Effector memory CD8-positive, alpha-beta T cell (primary cell): Measurements from ENCODE around the gene DLX4.

Source experiments
- ATAC-seq: fragments of 150-1000 bp; cut with Tn5 transposase; replicated peaks from 2 replicates; pipeline ENCODE4 v1.10.0; 2021; ENCODE audit warnings: mild to moderate bottlenecking, moderate library complexity
- DNase-seq, 3 experiments: peaks; one replicate each; pipeline ENCODE4 v3.0.0; 2021
- H3K27ac Mint-ChIP-seq, 2 donors: one replicate each; pipeline ENCODE4 v1.8.0; 2022; ENCODE audit warnings: mild to moderate bottlenecking in 2 of 2, mixed read lengths in 2 of 2, moderate library complexity in 2 of 2
- H3K27me3 Mint-ChIP-seq, 2 donors: one replicate each; pipeline ENCODE4 v1.8.0; 2022; ENCODE audit warnings: mixed read lengths in 2 of 2
- H3K36me3 Mint-ChIP-seq: one replicate; pipeline ENCODE4 v1.8.0; 2022; ENCODE audit warnings: mild to moderate bottlenecking, moderate library complexity, mixed read lengths; ENCODE audit not compliant: insufficient read depth
- H3K4me1 Mint-ChIP-seq, 2 donors: one replicate each; pipeline ENCODE4 v1.8.0; 2022; ENCODE audit warnings: low read depth in 2 of 2, mixed read lengths in 2 of 2
- H3K4me3 Mint-ChIP-seq, 2 donors: one replicate each; pipeline ENCODE4 v1.8.0; 2022; ENCODE audit warnings: mild to moderate bottlenecking in 2 of 2, mixed read lengths in 2 of 2, moderate library complexity in 2 of 2
- H3K9me3 Mint-ChIP-seq, 2 donors: one replicate each; pipeline ENCODE4 v1.8.0; 2022; ENCODE audit warnings: mixed read lengths in 2 of 2

The DLX4 gene

GRCh38 chr17:49977463-49978389 is 8.7 kb downstream of the DLX4 start:
- no peak for ATAC-seq
- Mint-ChIP-seq H3K27ac (no peak overlapping the region), H3K27me3 (peaks cover 87 to 100% of the 10 kb centered on the region in 2 donors), H3K36me3 (no peaks in the 10 kb centered on the region), H3K9me3 (no peaks in the 10 kb centered on the region), H3K4me3 (no peak overlapping the region), H3K4me1 (no peaks in the 10 kb centered on the region)
- DNase-seq: no peak

GRCh38 chr17:49978501-49978900 is 9.5 kb downstream of the DLX4 start:
- peaks cover 79 to 92% of the 10 kb centered on the region in 2 donors for H3K27me3 Mint-ChIP-seq
- ATAC-seq: no peak
- H3K36me3 Mint-ChIP-seq: no peaks in the 10 kb centered on the region
- no peak for DNase-seq
- H3K4me1 Mint-ChIP-seq: no peaks in the 10 kb centered on the region
- H3K9me3 Mint-ChIP-seq: no peaks in the 10 kb centered on the region
- H3K27ac Mint-ChIP-seq: no peak overlapping the region
- no peak overlapping the region for H3K4me3 Mint-ChIP-seq

- no peaks in the 10 kb centered on the region for H3K9me3 Mint-ChIP-seq
- peaks cover 0 to 2% of the 10 kb centered on the region in 2 donors for H3K4me1 Mint-ChIP-seq
- H3K4me3 Mint-ChIP-seq: no peak overlapping the region
- DNase-seq (no peak), ATAC-seq (no peak)
- no peak overlapping the region for H3K27ac Mint-ChIP-seq
- peaks cover 71 to 92% of the 10 kb centered on the region in 2 donors for H3K27me3 Mint-ChIP-seq
- H3K36me3 Mint-ChIP-seq: no peaks in the 10 kb centered on the region
Observed at GRCh38 chr17:49979748-49980479, 10.9 kb downstream of the DLX4 start.

GRCh38 chr17:49980703-49981197 is 11.8 kb downstream of the DLX4 start:
- ATAC-seq (no peak), DNase-seq (no peak)
- Mint-ChIP-seq H3K36me3 (no peaks in the 10 kb centered on the region), H3K27me3 (peaks cover 65 to 92% of the 10 kb centered on the region in 2 donors), H3K4me3 (no peak overlapping the region), H3K4me1 (peaks cover 0 to 2% of the 10 kb centered on the region in 2 donors), H3K9me3 (no peaks in the 10 kb centered on the region), H3K27ac (no peak overlapping the region)

DNA sequence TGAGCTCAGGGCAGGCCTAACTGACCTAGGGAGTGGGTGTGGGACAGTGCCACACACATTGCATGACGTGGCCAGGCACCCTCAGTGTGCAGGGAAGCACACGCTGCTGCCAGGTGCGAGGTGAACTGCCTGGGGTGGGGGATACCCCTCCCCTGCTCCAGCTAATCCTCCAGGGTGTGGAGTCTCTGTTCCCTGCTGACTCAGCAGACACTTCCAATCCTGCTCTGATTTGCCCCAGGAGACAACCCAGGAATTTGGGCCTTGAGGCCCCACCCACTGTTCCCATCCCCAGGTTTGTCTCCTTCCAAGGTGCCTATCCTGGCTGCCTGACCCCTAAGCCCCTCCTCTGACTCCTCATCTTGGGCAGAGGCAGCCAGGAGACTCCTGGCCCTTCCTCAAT is 15.3 kb downstream of the DLX4 start:
- Mint-ChIP-seq H3K27ac (peak overlapping the region in 1 of 2 donors; percentile 44), H3K4me1 (peaks cover 0 to 2% of the 10 kb centered on the region in 2 donors), H3K36me3 (peaks cover 4% of the 10 kb centered on the region), H3K4me3 (no peak overlapping the region), H3K27me3 (peaks cover 66 to 92% of the 10 kb centered on the region in 2 donors), H3K9me3 (no peaks in the 10 kb centered on the region)
- ATAC-seq (no peak), DNase-seq (no peak)

DNA sequence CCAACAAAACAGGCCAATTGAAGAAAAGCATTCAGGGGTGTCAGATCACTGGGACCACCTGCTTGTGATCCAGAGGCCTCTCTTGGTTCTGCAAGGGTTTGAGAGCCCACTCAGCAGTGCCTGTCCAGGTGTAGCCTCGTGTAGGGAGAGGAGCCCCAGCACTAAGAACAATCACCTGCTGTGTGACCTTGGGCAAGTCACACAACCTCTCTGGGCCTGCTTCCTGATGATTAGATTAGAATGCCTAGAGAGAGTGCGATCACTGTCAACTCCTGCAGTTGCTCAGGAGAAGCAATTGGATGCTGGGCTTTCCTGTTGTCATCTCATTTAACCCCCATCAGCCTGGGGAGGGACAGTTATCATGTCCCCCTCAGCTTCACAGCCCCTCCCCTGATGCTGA is 15.8 kb downstream of the DLX4 start:
- Mint-ChIP-seq H3K27me3 (peaks cover 65 to 92% of the 10 kb centered on the region in 2 donors), H3K36me3 (peaks cover 4% of the 10 kb centered on the region), H3K9me3 (no peaks in the 10 kb centered on the region), H3K27ac (peak overlapping the region in 1 of 2 donors; percentile 44), H3K4me1 (peaks cover 0 to 2% of the 10 kb centered on the region in 2 donors), H3K4me3 (no peak overlapping the region)
- no peak for ATAC-seq
- no peak for DNase-seq

GRCh38 chr17:49985310-49985990 is 16.5 kb downstream of the DLX4 start:
- no peak overlapping the region for H3K4me3 Mint-ChIP-seq
- DNase-seq: no peak
- H3K36me3 Mint-ChIP-seq: peaks cover 4% of the 10 kb centered on the region
- H3K9me3 Mint-ChIP-seq: no peaks in the 10 kb centered on the region
- peaks cover 0 to 2% of the 10 kb centered on the region in 2 donors for H3K4me1 Mint-ChIP-seq
- H3K27ac Mint-ChIP-seq: no peak overlapping the region
- peaks cover 65 to 92% of the 10 kb centered on the region in 2 donors for H3K27me3 Mint-ChIP-seq
- no peak for ATAC-seq

- H3K9me3 Mint-ChIP-seq: no peaks in the 10 kb centered on the region
- H3K4me1 Mint-ChIP-seq: peaks cover 0 to 2% of the 10 kb centered on the region in 2 donors
- peaks cover 64 to 92% of the 10 kb centered on the region in 2 donors for H3K27me3 Mint-ChIP-seq
- H3K36me3 Mint-ChIP-seq: peaks cover 8% of the 10 kb centered on the region
- ATAC-seq: no peak
- no peak for DNase-seq
- H3K27ac Mint-ChIP-seq: no peak overlapping the region
- H3K4me3 Mint-ChIP-seq: no peak overlapping the region
Observed at GRCh38 chr17:49986396-49987289, 17.7 kb downstream of the DLX4 start.

- peaks cover 0 to 2% of the 10 kb centered on the region in 2 donors for H3K4me1 Mint-ChIP-seq
- H3K9me3 Mint-ChIP-seq: no peaks in the 10 kb centered on the region
- no peak for ATAC-seq
- DNase-seq: no peak
- H3K4me3 Mint-ChIP-seq: no peak overlapping the region
- peaks cover 62 to 92% of the 10 kb centered on the region in 2 donors for H3K27me3 Mint-ChIP-seq
- peaks cover 8% of the 10 kb centered on the region for H3K36me3 Mint-ChIP-seq
- H3K27ac Mint-ChIP-seq: no peak overlapping the region
Observed at GRCh38 chr17:49987290-49987585, 18.2 kb downstream of the DLX4 start.

DNA sequence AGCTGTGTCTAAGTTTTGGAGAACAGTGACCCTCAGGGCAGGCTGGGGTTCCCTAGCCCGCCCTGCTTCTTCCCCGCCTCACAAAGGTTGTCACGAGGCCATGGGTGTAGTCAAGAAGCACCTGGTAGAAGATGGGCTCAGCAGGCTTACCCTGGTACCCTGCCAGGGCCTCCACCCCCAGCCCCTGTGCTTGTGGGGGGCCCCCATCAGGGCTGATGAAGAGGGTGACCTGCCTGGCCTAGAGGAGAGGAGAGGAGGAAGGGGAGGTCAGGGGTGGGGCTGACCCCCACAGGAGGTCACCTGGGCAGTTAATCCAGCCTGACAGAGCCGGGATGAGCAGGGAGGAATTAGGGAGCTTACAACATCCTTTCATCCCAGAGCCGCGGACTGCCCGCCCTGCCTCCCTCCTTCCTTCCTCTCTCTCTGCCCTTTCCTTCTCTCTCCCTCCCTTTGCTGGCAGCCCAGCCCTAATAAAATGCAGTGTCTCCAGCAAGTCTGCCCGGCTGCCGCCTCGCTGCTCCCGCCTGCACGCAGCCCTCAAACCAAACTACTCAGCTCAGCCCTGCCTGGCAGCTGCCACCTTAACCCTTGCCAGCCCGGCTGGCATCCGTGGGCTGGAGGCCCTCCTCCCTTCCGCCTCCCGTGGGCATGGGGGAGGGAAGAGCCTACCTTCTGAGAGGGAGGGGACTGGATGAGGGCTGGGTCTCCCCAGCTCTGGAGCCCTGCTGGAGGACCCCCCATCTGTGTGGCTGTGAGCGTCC is 18.9 kb downstream of the DLX4 start:
- H3K4me1 Mint-ChIP-seq: peaks cover 0 to 4% of the 10 kb centered on the region in 2 donors
- DNase-seq: no peak

DNA sequence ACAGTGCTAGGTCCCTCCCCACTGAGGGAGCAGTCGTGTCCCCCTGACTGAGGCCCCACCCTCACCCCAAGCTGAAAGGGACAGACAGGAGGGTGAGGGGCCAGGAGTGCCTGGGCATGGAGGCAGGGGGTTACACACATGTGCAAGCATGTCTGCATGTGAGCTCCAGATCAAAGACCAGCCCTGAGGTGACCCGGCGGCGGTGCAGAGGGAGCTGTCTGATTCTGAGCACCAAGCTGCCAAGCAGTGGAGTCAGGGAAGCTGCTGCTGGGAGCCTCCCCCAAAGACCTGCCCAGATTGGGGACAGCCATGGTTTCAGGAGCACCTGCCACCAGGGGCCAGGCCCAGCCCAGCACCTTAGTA is 20.5 kb downstream of the DLX4 start:
- Mint-ChIP-seq H3K36me3 (peaks cover 8% of the 10 kb centered on the region), H3K27ac (no peak overlapping the region), H3K9me3 (no peaks in the 10 kb centered on the region), H3K4me1 (peaks cover 9 to 12% of the 10 kb centered on the region in 2 donors), H3K4me3 (no peak overlapping the region), H3K27me3 (peaks cover 74 to 99% of the 10 kb centered on the region in 2 donors)
- DNase-seq (no peak), ATAC-seq (no peak)

More for the DNA sequence above, 18.9 kb downstream of the DLX4 start:
- no peak overlapping the region for H3K4me3 Mint-ChIP-seq
- H3K36me3 Mint-ChIP-seq: peaks cover 8% of the 10 kb centered on the region
- no peak overlapping the region for H3K27ac Mint-ChIP-seq
- H3K27me3 Mint-ChIP-seq: peaks cover 66 to 93% of the 10 kb centered on the region in 2 donors
- no peak for ATAC-seq
- H3K9me3 Mint-ChIP-seq: no peaks in the 10 kb centered on the region

DNA sequence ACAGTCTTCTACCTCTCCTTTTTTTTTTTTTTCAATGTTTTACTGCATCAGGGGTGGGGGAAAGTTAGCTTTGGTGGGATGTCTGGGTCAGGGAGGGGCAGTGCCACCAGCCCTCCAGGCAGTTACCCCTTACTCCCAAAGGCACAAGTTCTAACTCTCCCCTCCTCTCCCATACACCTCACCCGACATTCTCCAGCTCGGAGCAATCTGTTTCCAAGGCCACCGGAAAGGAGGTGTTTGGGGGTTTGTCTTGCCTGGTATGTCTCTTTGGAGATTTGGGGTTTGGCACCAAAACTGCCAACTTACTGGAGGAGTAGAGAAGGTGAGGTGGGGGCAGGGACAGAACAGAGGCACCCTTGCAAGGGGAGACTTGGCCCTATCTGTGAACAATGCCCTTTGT is 21.3 kb downstream of the DLX4 start:
- Mint-ChIP-seq H3K9me3 (no peaks in the 10 kb centered on the region), H3K4me3 (no peak overlapping the region), H3K4me1 (peaks cover 17 to 19% of the 10 kb centered on the region in 2 donors), H3K27ac (no peak overlapping the region), H3K27me3 (peaks cover 79 to 99% of the 10 kb centered on the region in 2 donors), H3K36me3 (peaks cover 8% of the 10 kb centered on the region)
- DNase-seq (no peak), ATAC-seq (no peak)
